HG03571 (cell line): Measurements from ENCODE around the gene S1PR1.

Experiments
- ATAC-seq: cut with Tn5 transposase; IDR thresholded peaks from one replicate; pipeline ENCODE4 v1.9.1; 2021; ENCODE audit not compliant: unreplicated experiment

Gene S1PR1

DNA sequence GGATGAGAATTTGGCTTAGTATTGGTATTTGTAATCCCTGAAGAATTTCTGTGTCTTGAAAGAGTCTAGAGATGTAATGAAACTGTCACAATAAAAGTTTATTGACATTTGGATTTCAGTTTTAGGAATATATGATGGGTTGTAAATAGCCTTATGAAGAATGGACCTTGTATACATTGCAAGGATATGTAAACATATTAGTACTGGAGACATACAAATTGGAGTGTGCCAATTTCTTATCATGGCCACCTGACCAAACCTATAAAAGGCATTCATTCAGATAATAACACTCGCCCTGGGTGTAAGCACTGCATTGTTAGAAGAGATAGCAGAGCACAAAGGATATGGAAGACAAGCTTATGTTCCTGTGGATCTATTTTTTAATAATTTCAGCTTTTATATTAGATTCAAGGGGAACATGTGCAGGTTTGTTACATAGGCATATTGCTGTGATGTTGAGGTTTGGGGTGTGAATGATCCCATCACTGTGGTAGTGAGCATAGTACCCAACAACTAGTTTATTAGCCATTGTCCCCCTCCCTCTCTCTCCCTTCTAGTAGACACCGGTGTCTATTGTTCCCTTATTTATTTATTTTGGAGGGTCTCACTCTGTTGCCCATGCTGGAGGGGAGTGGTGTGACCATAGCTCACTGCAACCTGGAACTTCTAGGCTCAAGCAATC is 8.6 kb downstream of the S1PR1 start:
- ATAC-seq: no peak

GRCh38 chr1:101247404-101248287 is 10.8 kb downstream of the S1PR1 start:
- ATAC-seq: peak; percentile 97

DNA sequence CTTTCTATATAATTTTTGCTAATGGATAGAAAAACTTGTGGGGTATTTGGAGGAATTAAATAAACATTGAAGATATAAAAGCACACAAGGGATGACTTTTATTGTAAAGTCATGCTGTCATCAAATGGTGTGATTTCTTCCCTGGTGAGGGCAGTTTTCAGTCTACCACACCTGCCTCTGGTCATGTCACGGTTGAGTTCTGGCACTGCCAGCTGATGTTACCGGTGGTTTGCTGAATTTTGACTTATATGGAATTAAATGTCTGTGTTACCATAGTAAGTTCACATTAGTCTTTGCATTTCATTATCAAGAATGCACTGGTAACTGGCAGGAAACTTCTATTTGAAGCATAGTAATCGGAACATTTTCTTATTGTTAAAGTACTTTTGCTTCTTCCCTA is 13.4 kb downstream of the S1PR1 start:
- no peak for ATAC-seq

DNA sequence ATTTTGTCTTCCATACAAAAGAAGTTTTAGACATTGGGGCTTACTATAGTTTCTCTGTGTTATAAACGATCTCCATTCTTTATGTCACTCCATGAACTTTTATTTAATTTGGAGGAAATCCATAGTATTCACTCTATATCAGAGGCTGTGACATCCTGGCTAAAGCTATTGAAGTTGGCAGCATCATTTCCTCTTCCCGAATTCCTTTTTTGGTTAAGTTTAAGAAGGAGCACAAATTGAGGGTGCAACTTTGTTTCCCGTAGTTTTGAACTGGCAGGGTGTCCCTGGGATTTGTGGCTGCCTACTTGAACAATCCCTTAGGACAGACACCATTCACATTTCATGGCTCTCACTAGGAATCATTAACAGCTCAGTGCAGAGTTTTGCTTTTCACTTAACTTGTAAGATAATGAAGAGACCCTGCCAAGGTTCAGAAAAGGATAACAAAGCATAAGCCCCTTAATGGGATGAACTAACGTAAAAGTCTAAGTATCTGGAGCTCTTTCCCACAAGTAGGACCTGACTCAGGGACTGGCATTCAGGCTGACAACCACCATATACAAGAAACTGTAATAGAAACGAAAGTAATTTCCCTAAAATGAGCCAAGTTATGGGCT is 13.9 kb downstream of the S1PR1 start:
- no peak for ATAC-seq

DNA sequence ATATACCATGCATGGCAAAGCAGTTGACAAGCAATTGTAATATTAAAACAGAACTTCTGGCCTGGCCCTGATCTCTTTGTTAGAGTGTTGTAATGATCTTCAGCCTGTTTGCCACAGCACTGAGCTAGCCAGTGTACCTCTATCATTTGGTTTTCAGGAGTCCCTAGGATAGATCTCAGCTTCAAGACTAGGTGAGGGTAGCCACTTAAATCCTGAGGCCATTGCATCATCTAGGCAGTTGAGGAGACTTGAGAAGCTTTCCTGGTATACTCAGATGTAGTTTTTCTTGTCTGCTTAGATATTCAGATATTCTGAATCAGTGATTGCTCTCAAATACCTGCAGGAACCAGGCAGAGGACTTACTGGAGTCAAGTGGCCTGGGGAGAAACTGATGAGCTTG is 14.7 kb downstream of the S1PR1 start:
- ATAC-seq: no peak

DNA sequence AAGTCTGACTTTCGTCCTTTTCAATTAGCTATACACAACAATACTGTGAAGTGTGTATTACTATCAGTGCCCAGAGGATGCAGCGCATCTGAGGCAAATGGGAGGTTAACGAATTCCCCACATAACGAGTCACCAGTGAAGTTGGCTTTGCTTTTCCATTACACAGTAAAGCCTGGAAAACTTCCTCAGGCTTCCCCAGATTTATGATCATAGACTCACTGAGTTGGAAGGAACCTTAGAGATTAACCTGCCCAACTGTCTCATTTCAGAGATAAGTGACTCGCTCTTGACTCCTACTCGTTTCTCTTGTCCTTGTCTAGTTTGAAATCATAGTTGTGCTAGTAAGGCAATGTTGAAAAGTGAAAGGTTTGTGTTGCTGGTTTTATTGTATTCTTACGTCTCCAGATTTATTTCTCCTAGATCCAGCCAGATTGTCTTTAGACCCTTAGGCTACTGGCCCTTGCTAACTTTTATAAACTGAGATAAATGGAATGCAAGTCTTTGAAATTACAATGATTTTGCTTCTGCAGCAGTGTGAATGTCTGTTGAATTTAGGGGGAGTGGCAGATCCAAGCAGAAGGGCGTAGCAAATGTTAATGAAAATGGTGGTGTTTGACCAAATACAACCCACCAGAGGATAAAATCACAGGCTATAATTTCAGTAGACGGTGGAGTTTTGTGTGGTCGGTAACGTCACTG is 17.3 kb downstream of the S1PR1 start:
- ATAC-seq: no peak

GRCh38 chr1:101257500-101258325 is 20.9 kb downstream of the S1PR1 start:
- ATAC-seq: peak; percentile 91

DNA sequence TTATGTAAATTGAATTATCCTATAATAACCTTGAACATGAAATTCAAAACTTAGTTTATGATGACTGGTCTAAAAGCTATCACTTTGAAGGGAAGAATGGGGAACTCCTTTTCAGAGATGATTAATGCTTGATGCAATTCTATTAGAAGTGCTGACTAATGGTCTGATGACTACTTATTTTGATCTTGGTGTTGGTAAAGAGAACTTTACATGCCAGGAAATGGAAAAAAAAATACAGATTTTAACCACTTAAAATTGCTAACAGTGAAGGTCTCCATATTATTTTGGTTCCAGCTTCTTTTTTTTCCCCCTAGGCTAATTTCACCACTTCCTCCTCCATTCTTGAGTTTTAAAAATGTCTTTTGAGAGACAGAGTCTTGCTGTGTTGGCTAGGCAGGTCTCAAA is 22.9 kb downstream of the S1PR1 start:
- ATAC-seq: no peak

GRCh38 chr1:101260556-101261350 is 23.9 kb downstream of the S1PR1 start:
- no peak for ATAC-seq

DNA sequence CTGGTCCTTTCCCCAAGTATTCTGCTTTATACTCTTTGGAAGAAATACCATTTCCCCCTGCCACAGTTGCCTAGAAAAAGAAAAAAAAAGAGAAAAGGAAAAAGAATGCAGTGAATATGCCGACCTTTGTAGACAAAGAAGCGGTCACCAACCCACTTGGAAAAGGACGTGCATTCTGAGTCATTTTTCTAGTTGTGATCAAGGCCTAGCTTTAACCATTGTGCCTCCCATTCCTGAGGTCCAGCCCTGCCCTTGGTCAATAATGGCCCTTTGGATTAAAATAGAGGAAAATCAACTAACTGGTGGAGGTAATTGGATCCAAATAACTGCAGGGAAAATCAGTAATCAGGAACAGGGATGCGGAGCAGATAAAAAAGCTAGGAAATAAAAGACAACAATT is 24.8 kb downstream of the S1PR1 start:
- ATAC-seq: no peak

DNA sequence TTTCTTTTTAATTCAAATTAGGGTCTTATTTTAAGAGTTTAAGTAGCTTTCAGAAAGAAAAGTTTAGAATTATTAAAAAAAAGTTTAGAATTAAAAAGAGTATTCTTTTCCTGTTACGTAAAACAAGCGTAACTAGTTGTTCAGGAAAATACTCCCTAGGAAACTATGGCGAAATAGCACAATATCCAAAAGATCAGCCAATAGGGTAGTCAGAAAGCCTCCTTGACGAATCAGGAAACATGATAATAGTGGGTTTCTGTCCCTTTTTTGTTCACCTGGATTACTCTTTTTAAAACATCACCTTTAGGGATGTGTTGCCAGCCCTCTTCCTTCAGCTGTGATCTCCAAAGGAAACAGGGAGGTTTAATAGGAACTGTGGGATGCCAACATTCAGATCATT is 25.2 kb downstream of the S1PR1 start:
- ATAC-seq: no peak

DNA sequence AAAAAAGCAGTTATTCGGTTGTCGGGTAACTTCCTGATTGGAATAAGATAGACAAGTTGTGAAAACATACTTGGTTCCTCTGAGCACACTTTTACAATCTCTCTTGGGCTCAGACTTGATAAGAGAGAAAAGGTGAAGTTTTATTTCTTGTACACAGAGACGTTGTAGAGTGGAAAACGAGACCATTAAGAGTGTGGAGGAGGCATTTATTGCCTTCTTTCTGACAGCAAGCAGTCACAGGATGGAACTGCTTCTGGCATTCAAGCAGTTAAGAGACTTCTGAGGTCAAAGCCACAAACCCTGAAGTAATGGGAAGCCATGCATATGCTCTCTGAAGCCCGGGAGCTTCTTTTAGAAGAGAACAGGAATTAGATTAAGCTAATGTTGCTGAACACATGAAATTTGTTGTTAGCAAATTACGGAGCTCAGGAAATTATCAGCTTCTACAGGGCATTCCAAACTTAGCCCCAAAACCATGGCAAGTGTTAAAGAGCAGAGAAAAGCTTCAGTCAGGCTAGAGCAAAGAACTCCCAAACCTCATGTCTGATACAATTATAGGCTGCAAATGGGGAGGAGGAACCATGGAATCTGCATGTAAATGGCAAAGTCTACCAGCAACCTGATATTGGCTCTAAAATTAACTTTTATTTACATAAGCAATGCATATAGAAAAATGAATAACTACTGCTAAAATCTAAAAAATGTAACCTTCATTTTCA is 26.0 kb downstream of the S1PR1 start:
- no peak for ATAC-seq

DNA sequence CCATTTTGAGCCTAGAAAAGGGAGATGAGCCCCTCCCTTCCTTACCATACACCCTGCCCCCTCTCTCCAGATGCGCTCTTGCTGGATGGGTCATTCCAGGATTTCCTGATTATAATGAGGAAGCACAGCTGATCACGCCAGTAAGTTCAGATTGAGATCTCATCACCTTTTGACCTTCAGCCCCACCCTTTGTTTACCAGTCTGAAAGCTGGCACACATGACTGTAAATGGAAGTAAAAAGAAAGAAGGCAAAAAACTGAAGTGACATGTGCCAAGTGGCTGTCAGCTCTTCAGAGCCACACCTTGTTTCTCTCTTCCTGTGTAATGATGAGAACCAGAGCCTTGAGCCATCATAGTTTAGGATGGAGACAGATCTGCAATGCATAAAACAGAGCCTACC is 27.9 kb downstream of the S1PR1 start:
- no peak for ATAC-seq

DNA sequence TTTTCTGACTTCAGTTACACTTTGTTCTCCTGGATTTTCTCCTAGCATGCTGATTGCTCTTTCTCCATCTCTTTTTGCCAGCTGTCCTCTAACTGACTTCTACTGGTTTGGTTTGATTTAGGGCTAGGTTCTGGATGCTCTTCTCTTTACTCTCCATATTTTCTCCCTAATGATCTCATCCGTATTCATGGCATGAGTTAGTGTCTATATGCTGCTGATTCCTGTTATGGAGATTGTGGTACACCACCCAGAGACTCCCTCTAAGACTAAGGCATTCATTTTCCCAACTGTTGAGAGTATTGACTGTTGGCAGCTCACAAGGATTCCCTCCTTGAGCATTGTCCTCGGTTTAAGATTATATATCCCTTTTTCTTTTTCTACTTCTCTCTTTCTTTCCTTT is 28.9 kb downstream of the S1PR1 start:
- no peak for ATAC-seq

- no peak for ATAC-seq
Observed at GRCh38 chr1:101267082-101267481, 30.3 kb downstream of the S1PR1 start.

GRCh38 chr1:101268893-101269292 is 32.1 kb downstream of the S1PR1 start:
- ATAC-seq: no peak

GRCh38 chr1:101275672-101276071 is 38.9 kb downstream of the S1PR1 start:
- ATAC-seq: no peak

GRCh38 chr1:101276818-101277217 is 40.0 kb downstream of the S1PR1 start:
- ATAC-seq: no peak

GRCh38 chr1:101278238-101278637 is 41.4 kb downstream of the S1PR1 start:
- ATAC-seq: no peak
